Measurements from ENCODE around the gene MYH9.

Gene MYH9

GRCh38 chr22:36366291-36366708 lies 21.5 kb downstream of the MYH9 start:
- DNase-seq = no peak

DNA sequence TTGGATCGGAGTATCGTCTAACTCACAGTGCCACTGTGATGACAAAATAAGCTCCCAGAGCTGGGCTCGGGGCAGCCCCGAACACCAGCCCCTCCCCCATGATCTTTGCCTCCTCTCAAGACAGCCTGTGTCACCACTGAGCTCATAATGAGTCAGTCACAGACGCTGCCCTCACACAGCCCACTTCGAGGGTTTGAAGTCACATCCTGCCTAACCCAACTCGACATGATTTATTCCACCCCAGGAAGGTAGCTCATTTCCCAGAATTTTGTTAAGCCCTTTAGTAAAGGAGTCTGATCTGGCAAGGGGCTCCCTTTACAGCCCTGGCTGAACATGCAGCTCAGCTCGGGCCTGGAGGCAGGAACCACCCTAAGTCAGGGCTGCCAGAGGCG lies 22.8 kb downstream of the MYH9 start:
- peak; percentile 89 for DNase-seq

GRCh38 chr22:36364255-36365019 lies 23.3 kb downstream of the MYH9 start:
- no peak for DNase-seq

DNA sequence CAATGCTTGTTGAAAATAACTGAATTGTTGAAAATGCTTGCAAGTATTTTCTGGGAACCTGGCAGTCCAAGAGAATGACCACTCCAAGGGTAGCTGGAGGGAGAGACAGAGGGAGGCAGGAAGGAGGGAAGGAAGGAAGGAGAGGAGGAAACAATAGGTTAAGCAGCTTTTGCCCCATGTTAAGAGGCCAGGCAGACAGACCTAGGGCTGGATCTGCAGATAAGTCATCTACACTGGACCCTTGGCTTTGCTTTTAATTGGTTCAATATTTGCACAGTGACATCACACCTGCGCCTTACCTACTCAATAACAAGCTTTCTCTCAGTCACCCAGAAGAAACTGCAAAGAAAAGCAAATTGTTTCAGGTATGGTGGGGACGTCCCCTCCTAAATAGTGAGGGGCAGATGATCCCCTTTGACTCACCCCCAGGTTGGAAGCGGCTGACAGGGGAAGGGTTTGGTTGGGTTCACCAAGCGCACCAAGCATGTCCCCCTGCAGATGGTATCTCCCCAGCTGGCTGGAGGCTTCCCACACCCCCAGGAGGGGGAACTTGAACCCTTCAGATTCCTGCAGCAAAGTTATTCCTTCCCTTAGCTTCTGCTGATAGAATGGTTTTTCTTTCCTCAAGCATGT lies 24.3 kb downstream of the MYH9 start:
- no peak for DNase-seq

DNA sequence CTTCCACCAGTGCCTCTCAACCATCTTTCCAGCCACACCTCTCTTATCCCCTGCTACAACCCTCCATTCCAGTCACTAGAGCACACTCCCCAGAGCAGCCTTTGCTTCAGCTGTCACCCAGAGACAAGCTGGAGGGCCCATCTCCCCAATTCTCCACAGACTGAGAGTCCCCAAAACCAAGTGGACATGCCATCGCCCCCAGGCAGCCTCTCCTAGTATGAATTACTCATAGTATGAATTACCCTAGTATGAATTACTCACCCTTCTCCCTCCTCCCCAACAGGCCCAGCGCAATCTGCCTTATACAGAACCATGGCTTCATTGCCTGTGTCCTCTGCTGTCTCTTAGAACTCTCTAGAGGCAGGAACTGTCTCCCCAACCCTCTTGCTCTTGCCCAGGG lies 24.8 kb downstream of the MYH9 start:
- DNase-seq = no peak

- DNase-seq = no peak
Measured at GRCh38 chr22:36362075-36362474, 25.7 kb downstream of the MYH9 start.

- DNase-seq = no peak
Measured at GRCh38 chr22:36360871-36361383, 26.8 kb downstream of the MYH9 start.

DNA sequence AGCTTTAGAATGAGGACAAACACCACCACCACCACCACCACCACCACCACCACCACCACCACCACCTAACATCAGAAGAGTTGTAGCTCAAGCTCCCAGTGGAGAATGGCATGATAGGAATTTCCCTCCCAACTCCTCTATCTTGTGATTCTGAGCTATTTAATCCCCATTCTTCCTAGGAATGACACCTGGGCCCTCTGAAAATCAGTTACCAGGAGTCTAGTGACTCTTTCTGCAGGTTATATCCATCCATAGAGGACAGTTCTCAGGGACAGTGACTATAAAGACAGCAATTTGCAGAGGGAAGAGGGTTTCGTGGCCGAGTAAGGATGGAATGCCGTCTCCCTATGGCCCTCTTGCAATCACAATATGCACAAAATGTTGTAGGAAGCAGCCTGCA lies 27.8 kb downstream of the MYH9 start:
- DNase-seq = no peak

GRCh38 chr22:36359470-36359996 lies 28.2 kb downstream of the MYH9 start:
- DNase-seq = no peak

DNA sequence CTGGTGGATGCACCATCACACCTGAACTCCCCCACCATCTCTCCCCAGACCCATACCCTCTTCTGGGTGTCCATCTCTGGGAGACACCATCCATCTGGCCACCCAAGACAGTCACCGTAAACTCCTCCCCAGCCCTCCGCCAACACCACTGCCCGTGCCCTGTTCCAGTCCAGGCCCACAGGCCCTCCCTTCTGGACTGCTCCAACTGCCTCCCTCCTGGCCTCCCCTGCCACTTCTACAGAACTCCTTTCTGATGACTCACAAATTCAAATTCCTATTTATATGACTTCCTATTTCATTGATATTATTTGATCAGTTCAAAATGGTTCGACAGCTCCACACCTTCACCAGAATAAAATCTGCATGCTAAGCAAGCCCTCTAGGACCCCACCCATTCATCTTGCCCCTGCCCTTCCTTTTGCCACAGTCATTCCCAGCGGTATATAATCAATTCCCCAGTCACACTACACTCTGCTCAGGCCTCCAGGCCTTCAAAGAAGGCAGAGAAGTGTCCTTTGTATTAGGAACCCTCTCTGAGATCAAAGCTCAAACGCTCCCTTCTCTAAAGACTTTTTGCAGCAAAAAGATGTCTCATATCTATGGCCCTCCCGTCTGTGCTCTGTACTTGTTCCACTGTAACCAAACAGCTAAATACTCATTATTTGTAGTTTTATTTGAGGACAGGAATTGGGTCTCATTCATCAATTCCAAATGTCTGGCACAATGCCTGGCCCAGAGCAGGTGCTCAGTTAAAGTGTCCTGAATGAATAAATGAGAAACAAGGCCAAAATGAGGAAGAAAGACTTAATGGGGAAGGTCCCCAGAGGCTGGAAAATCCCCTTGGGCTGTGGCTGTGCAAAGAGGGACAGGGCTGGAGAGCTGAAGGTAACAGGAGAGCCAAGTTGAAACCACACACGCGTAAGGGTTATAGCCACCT lies 29.0 kb downstream of the MYH9 start:
- no peak for DNase-seq

- peak; percentile 48 for DNase-seq
Measured at GRCh38 chr22:36356708-36357624, 30.8 kb downstream of the MYH9 start.

GRCh38 chr22:36355894-36356293 lies 31.9 kb downstream of the MYH9 start:
- DNase-seq = no peak

- DNase-seq = no peak
Measured at GRCh38 chr22:36355362-36355761, 32.4 kb downstream of the MYH9 start.

DNA sequence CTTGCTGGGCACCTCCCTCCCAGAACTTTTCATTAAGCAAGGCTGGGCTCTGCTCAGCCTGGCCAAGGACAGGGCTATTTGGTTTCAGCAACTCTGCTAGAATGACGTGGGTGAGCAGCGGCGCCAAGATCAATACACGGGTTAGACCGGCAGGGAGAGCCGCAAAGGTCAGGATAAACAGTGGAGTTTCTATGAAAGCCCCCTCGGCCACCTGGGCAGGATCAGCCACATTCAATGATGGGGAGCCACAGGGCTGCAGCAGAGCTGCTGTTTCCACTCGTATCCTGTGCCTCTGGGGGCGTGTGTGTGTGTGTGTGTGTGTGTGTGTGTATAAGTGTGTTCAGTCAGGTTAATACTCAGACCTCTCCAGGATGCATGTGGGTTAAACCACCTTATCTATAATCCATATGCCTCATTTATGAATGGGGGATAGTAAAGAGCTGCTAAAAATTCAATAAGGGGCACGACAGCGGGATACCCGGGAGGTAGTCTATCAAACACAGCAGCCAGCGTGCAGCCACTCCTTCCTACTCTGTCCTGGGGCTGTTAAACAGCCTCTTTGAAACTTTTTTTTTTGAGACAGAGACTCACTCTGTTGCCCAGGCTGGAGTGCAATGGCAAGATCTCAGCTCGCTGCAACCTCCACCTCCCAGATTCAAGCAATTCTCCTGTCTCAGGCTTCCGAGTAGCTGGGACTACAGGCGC lies 34.8 kb downstream of the MYH9 start:
- DNase-seq = no peak

DNA sequence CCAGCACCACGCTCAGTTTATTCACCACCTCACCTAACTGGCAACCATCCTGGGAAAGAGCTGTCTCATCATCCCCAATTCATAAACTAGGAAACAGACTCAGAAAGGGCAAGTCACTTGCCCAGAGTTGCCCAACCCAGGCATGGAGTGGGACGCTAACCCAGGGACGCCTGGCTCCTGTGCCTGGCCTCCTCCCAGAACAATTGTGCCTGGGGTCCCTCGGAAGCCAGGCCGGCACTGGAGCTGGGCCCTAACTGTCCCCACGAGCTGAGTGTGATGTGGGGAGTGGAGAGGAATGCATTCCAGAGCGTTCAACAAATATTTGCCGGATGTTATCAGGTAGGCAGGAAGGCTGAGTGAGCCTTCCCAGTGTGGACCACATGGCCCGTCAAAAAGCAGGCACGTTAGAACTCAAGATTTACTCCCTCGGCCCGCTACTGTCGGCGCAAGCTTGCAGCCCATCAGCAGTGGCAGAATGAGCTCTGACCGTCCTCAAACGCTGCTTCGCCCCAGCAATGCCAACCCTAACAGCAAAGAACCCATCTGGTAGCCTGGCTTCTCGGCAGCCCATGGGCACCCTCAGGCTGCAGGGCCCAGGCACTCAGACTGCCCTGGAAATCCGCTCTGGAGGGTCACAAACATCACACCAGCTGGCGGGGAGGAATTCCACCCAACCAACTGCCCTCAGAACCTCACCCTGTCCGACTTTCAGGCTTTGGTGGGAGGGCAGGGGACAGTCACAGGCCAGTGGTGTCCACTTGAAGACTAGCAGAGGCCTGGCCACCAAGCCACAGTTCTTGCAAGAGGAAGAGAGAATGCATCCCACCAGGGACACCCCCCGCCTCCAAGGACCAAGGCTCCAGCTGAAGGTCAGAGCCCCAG lies 35.6 kb downstream of the MYH9 start:
- no peak for DNase-seq

GRCh38 chr22:36350751-36351594 lies 36.8 kb downstream of the MYH9 start:
- no peak for DNase-seq

DNA sequence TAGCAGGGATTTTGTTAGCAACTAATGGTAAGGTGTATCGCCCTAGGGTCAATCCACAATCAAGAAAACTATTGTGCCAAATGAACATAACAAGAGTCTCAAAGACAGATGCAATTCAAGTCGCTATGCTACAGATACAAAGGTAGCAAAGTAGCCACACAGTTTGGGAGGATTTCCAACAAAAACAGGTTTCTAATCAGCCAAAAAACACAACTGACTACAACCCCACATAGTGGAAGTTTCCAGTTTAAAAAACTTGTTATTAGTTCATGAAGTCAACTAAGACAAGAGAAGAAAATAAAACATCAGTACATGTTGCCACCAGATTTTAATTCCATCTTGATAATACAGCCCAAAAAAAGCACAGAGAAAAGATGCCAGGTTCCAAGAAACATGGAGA lies 38.0 kb downstream of the MYH9 start:
- DNase-seq = no peak

GRCh38 chr22:36348760-36349159 lies 39.0 kb downstream of the MYH9 start:
- no peak for DNase-seq

- no peak for DNase-seq
Measured at GRCh38 chr22:36347094-36347493, 40.7 kb downstream of the MYH9 start.

Data from activated T-cell treated with anti-CD3 and anti-CD28 coated beads for 4 hours (primary cell).